Measurements from ENCODE around the gene KRT75.
A peak's percentile ranks its signal among the peaks of the same experiment; 100 is the strongest.

Gene KRT75

DNA sequence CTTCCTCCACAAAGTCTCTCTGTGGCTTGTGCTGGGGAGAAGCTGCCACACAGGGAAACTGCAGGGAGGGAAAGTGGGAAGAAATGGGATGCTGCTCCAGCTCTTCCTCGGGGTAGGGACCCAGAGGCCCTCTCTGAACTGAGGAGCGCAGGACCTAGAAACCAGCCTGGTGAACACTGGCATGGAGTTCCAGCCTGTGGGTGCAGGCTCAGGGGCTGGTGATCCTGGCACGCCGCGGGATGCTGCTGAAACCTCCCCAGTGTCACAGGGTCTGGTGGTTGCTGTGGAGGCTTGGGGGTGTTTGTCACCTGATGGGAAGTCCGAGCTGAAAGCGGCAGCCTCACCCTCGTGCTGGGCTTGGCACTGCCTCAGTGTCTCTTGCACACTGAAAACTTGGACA is 5.2 kb upstream of the KRT75 start:
- no peak for DNase-seq

DNA sequence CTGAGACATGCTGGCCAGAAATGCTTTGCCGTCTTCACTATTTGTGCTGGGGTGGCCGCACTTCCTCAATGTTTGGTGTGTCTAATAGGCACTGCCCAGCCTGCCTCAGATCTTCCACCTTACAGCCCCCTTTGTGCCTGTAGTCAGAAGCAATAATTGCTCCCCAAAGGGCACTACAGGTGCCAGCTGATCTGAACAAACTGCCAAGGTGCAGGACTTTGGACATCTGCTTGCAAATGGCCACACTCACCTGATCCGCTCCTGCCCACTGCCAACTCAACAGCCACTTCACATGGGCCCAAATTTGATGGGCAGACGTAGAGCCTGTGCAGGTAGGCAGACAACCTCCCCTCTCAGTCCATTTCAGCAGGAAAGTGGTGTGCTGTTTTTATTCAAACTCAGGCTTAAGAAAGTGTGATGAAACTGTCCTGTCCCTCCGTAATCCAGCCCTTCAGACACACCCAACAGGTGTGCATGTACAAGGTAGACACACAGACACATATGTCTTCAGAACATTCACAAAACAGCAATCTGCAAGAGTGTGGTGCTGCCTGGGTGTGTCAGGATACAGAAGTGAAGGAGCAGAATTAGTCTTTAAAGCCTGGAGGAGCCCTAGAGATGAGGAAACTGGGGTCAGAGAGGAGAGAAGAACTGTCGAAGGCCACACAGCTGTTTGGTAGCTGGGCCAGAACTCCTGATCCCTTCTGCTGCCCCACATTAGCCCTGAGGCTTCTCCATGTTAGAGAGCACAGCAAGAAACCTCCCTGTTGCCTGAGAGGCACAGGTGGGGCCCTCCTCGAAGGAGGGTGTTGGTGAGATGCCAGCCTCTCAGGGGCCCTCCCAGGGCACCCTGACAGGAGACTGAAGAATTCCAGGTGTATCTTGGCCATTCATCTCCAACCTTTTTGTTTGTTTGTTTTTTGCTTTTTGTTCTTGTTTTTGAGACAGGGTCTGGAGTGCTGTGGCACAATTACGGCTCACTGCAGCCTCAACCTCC is 4.4 kb upstream of the KRT75 start:
- no peak for DNase-seq

DNA sequence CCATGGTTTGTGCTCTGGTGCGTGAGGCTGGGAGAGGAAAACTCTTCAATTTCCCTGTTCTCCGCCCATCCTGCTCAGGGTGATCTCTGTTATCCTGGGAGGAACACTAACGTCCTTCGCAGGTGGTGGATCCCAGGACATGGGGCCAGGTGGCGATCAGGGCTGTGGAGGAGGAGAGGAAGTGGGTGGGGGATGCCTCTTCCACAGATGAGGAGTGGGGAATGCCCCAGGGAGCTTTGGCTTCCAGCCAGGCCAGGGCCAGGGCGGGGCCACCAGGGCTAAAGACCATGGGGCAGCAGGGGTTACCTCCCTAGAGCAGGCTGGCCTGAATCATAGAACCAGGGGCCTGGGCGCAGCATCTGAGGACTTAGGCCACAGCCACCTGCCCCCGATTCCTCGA is 3.3 kb upstream of the KRT75 start:
- no peak for DNase-seq

GRCh38 chr12:52436828-52437474 is 2.8 kb upstream of the KRT75 start:
- DNase-seq = no peak

DNA sequence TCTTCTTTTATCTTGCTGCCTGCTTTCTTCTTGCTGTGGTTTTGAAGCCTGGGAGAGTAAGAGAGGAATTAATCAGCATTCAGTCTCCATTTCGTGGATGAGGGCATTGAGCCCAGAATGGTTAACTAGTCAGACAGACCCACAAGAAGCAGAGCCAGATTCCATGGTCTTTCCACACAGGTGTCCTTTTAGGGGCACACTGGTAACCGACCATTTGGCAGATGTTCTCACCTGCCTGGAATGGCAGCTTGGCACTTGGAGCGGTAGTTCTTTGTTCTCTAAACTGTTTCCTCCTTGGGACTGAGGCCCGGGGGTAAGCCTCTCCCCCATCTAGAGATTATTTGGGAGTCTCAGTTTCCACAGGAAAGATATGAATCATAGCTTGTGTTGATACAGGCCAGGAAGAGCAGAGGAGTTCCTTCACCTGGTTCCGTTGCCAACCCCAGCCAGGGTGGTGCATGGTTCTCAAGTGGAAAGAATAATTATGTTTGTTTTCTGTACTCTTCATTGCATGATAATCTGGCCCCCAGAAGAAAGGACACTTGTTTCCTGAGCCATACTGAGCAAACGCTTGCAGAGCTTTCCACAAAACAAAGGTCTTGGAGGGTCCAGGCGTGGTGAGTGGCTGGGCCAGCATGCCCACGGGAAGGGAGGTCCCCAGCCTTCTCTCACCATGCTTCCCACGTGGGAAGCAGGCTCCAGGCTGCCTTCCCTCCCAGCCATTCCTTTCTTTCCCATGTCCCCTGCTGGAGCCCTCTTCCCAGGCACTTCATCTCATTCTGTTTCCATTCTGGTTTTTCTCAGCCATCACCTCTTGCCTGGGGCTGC is 2.0 kb upstream of the KRT75 start:
- no peak for DNase-seq

DNA sequence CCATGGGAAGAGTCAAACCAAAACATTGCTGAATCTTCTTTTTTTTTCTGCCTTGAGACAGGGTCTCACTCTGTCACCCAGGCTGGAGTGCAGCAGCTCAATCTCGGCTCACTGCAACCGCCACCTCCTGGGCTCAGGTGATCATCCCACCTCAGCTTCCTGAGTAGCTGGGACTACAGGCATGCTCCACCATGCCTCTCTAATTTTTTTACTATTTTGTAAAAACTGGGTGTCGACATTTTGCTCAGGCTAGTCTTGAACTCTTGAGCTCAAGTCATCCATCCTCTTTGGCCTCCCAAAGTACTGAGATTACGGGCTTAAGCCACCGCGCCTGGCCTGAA is 1.5 kb upstream of the KRT75 start:
- DNase-seq = no peak

GRCh38 chr12:52434760-52435530 is 774 bp upstream of the KRT75 start:
- no peak for DNase-seq

- no peak for DNase-seq
Observed at GRCh38 chr12:52433501-52434080, 580 bp downstream of the KRT75 start.

DNA sequence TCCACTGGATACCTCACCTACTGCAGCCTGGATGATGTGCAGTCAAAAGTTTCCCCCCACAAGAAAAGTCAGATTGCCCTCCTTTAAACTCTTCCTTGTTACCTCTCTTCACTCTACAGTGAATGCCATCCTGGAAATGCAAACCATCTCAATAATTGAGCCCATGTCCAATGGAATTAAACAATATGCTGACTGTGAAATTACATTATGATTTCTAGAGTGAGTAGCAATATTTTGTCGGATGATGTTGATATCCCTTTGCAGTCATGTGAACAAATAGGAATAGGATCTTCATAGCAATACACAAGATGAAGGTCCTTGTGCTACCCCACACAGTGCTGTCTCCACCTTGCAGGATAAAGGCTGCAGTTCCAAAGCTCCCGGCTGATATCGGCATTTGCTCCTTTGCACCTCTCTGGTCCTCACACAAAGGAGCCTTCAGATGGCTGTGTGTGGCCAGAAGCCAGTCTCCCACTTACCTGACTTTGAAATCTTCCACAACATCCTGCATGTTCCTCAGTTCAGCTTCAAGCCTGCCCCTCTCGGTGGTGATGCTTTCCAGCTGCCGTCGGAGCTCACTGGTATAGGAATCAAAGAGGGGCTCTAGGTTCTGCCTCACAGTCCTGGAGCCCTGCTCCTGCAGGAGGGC is 1.5 kb downstream of the KRT75 start:
- DNase-seq = no peak

- no peak for DNase-seq
Observed at GRCh38 chr12:52428121-52428520, 6.0 kb downstream of the KRT75 start.

DNA sequence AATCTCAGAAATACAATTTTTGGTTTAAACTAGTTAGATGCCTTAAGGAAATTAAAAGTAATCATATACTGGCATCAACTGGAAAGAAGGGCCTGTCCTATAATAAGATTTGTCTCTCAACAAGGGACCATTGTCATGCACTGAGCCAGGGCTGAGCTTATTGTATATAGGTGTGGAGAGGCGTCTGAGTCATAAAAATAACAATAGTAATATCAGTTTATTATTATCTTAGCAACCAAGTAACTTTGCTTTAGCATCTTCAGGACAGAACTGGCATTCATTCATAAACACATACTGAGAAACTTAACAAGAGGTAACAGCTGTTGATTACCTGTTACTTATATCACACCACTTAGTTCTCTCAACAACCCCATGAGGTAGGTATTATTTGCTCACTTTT is 7.1 kb downstream of the KRT75 start:
- no peak for DNase-seq

DNA sequence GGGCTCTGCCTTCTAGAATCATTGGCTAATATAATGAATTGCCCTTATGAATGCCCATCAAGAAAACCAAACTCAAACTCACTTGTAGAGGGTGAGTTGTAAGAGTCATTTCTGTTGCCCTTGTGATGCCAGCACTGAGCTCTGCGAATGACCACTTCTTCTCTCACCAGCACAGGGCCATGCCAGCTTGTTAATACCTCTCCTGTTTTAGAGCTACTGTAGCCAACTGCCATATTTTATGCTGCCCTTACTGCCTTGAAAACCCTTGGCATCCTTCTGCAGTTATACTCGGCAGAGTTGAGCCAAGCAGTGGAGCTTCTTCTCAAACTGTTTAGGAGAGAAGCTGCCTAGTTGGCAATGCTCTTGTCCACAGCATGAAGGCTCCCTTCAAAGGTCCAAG is 8.1 kb downstream of the KRT75 start:
- no peak for DNase-seq

DNA sequence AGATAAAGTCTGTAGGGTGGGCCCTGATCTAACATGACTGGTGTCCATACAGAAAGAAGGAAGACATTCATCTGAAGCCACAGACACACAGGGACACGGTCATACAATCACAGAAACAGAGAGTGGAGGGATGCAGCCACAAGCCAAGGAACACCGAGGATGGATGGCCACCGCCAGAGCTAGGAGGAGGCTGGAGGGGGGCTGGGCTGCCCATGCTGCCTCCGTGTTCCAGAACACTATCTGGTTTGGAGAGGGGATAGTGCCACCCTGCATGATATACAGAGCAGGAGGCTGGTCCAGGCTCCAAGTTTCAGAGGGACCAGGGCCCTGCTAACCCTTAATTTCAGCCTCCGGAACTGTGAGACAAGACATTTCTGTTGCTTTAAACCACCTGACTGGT is 8.7 kb downstream of the KRT75 start:
- DNase-seq = no peak

DNA sequence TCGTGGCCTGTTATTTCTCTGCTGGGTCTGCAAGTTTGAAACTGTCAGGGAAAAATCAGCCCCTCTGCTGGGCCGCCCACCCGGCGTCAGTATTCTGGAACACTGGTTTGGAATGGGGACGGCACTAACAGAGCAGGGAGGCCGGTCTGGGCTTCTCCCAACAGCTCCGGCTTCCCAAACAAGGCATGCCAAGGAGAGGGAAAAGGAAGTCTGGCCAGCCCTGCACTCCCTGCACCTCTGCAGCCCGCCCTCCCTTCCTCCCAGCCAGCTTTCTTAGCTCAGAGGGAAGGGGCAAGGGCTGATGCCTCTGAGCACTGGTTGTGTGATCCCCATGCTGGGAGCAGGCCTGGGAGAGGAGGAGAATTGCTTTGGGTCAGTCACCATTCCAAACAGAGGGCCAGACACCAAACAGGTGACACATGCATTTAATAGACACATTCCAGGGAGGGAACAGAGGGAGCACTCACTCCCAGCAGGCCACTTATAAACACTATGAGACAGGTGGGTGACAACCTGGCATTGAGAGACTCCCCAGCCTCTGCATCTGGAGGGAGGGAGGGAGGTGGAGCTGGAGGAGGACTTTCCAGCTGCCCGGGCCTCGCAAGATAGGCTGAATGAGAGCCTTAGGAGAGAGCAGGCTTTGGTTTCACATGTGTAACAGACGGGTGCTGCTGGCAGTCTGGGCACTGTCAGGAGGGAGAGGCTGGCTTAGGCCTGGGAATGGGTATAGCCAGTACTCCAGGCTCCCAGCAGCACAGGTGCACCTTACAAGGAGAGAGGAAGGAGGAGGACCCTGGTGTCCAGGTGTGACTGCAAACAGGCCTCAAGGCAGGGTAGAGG is 10.3 kb downstream of the KRT75 start:
- DNase-seq = peak; percentile 61

DNA sequence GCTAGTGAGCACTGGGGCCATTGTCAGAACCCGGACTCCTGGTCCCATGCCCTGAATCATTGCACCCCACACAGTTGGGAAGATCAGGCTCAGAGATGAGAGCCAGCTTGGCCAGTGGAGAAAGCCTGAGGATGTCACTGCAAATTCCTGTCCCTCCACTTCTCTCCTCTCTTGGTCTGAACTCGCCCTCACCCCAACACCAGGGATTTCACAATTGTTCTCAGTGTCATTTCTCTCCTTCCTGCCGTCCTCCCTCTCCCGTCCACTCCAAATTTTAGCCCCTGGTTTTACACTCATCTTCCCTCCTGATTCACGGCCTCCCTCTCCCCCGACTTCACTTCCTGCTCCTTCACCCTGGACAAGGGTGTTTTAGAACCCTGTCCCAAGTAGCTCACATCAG is 11.1 kb downstream of the KRT75 start:
- DNase-seq = no peak

GRCh38 chr12:52419656-52420055 is 14.5 kb downstream of the KRT75 start:
- no peak for DNase-seq

DNA sequence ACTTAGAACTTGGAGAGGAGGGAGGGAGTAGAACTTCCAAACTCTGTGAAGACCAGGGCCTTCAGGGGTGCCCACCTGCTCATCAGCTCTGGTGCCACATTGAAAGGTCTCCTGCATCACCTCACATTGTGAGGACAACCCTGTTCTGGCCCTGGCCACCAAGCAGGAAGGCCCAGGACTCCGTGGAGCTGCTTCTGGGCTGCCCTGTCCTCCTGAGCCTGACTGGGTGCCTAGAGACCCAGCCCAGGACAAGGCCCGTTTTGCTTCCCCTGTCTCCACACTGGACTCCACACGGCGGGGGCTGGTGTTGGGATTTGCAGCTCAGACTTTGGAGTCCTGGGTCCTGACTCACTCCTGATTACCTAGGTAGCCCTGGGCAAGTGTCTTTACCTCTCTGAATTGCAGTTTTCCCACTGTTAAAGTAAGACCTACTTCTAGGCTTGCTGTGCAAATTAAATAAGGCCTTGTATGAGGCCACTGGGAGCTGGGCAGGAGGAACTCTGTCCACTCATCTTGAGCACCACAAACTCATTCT is 15.5 kb downstream of the KRT75 start:
- DNase-seq = no peak

GRCh38 chr12:52417740-52418139 is 16.4 kb downstream of the KRT75 start:
- DNase-seq = peak; percentile 63

DNA sequence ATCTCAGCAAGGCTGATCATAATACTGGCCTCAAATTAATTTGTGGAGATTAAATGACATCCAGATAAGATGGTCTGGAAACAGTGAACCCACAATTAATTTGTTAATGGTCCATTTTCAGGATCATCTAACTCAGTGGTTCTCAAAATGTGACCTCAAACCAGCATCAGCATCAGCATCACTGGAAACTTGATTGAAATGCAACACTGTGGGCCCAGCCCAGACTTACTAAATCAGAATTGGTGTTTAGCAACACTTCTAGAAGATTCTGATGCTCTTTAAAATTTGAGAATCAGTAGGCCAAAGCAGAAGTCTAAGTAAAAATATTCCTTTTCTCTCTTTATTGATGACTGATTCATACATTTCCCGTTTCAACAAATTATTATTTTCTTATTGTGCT is 17.4 kb downstream of the KRT75 start:
- DNase-seq = no peak
